ENCODE results near the gene HYAL2.

DNA sequence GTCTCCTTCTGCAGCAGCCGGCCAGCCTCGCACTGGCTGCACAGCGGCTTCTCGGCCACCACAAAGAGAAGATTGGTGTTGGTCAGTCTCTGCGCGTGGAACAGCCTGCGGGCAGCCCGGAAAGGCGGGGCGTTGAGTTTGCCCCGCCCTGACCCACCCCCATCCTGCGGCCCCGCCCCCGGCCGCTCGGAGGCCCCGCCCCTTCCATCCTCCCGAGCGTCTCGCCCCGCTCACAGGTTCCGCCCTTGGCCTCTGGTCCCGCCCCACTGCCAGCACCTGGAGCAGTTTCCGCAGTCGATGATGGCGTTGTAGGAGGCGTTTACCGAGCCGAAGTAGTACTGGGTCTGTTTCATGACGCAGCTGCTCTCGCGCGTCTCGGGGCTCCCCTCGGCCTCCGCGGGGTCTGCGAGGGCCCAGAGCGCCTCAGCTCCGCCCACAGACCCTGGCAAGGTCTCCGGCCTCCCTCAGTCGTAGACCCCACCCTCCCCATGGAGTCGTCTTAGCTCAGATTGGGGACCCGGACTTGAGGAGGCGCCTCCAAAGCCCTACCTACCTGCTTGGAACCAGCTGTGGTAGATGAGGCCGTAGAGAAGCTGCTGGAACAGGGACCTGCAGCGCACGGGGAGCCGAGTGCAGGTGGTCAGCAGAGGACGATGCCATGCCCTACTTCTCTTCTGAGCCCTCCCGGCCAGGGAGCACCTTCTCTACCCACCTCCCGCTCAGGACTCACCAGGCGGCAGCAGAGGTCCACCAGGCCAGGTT is 42.7 kb upstream of the HYAL2 start:
- TF ChIP-seq, protein P1, sequence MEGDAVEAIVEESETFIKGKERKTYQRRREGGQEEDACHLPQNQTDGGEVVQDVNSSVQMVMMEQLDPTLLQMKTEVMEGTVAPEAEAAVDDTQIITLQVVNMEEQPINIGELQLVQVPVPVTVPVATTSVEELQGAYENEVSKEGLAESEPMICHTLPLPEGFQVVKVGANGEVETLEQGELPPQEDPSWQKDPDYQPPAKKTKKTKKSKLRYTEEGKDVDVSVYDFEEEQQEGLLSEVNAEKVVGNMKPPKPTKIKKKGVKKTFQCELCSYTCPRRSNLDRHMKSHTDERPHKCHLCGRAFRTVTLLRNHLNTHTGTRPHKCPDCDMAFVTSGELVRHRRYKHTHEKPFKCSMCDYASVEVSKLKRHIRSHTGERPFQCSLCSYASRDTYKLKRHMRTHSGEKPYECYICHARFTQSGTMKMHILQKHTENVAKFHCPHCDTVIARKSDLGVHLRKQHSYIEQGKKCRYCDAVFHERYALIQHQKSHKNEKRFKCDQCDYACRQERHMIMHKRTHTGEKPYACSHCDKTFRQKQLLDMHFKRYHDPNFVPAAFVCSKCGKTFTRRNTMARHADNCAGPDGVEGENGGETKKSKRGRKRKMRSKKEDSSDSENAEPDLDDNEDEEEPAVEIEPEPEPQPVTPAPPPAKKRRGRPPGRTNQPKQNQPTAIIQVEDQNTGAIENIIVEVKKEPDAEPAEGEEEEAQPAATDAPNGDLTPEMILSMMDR (conservative IDR thresholded peaks at IDR 0.05; ENCODE audit: low read length) = 0 out of 2 replicates have a peak, but pooled peaks have one; percentile 39
- TF ChIP-seq EZH2phosphoT487 (IDR thresholded peaks at IDR 0.05; ENCODE audit: borderline replicate concordance, low read depth, low read length) = no peak
